AG09319 (cell line): ENCODE measurements around the gene CFP.
A peak's percentile ranks its signal among the peaks of the same experiment; 100 is the strongest.

ENCODE experiments used
- DNase-seq: peaks from one replicate; pipeline ENCODE4 v3.0.0-alpha.2; 2010; ENCODE audit warnings: low read depth; ENCODE audit errors: extremely low read depth
- TF ChIP-seq, protein P1 (sequence below): IDR thresholded peaks from 2 replicates; pipeline ENCODE4 v1.5.1; 2011; ENCODE audit warnings: low read depth, mild to moderate bottlenecking, inconsistent platforms, low read length, moderate library complexity

CFP gene

DNA sequence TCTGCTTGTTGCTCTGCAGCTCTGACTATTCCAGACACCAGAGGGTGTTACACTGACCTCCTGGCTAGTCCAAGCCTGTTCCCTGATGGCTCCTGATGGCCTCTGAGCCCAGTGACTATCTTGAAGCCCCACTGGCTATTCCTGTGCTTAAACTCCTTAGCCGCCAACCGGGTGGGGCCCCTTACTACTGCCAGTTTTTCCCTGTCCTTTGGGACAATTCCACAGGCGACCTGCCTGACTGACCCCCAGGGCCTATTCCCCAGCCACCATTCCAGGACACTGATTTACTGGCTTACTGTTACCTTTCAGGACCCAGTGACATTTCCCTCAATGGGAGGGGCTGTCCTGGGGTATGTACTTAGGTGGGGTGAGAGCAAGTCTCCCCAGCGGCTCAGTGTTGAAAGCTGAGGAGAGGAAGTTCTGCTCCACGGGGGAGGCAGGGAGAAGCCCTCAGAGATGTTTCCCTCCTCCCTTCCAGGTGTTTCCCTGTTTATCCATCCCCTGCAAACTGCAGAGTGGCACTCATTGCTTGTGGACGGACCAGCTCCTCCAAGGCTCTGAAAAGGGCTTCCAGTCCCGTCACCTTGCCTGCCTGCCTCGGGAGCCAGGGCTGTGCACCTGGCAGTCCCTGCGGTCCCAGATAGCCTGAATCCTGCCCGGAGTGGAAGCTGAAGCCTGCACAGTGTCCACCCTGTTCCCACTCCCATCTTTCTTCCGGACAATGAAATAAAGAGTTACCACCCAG, 43.5 kb downstream of the CFP start:
- no peak for DNase-seq
- TF ChIP-seq, protein P1, sequence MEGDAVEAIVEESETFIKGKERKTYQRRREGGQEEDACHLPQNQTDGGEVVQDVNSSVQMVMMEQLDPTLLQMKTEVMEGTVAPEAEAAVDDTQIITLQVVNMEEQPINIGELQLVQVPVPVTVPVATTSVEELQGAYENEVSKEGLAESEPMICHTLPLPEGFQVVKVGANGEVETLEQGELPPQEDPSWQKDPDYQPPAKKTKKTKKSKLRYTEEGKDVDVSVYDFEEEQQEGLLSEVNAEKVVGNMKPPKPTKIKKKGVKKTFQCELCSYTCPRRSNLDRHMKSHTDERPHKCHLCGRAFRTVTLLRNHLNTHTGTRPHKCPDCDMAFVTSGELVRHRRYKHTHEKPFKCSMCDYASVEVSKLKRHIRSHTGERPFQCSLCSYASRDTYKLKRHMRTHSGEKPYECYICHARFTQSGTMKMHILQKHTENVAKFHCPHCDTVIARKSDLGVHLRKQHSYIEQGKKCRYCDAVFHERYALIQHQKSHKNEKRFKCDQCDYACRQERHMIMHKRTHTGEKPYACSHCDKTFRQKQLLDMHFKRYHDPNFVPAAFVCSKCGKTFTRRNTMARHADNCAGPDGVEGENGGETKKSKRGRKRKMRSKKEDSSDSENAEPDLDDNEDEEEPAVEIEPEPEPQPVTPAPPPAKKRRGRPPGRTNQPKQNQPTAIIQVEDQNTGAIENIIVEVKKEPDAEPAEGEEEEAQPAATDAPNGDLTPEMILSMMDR = no peak

DNA sequence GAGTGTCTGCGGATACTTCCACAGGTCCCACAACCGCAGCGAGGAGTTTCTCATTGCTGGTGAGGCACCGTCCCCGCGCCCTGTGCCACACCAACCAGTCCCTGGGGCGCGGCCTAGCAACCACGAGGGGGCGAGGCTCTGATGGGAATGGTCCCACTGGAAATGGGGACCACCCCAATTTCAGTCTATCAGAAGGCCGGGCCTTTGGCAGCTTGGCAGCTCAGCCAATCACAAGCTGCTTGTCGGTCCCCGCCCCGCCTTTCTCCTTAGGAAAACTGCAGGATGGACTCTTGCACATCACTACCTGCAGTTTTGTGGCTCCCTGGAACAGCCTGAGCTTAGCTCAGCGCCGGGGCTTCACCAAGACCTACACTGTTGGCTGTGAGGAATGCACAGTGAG, 44.5 kb downstream of the CFP start:
- no peak for DNase-seq
- TF ChIP-seq, protein P1 = no peak

DNA sequence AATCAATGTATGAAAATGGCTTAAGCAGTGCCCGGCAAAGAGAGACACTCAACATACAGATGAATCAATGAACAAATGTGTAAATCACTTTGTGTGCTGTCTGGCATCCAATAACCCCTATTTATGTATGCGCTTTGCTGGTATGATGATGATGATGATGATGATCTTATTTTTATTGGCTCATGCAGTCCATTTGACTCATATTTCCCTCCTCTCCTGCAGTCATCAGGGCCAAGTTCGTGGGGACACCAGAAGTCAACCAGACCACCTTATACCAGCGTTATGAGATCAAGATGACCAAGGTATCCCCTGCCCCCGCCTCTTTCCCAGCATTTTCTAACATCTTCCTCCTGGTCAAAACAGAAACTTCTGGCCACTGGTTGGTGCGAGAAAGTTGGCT, 45.0 kb downstream of the CFP start:
- TF ChIP-seq, protein P1 = no peak
- DNase-seq = no peak

DNA sequence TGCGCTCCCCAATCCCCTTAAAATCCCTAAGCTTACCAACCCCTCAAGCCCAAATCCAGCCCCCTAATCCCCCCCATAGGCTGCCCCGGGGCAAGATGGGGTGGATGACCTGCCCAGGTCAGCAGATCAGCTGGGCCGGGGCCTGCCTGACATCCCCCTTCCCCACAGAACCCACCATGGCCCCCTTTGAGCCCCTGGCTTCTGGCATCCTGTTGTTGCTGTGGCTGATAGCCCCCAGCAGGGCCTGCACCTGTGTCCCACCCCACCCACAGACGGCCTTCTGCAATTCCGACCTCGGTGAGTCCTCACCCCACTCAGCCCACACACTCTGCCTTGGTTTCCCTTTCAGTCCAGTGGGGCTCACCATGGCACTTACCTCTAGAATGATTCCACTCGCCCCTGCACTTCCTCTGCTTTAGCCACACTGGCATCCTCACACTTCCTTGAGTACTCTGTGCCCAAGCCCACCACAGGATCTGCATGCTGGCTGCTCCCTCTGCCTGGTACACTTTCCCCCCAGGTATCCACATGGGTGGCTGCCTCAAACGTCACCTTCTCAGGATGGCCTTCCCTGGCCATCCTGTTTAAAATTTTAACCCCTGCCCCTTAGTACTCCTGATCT, 46.4 kb downstream of the CFP start:
- TF ChIP-seq, protein P1 = no peak
- no peak for DNase-seq

DNA sequence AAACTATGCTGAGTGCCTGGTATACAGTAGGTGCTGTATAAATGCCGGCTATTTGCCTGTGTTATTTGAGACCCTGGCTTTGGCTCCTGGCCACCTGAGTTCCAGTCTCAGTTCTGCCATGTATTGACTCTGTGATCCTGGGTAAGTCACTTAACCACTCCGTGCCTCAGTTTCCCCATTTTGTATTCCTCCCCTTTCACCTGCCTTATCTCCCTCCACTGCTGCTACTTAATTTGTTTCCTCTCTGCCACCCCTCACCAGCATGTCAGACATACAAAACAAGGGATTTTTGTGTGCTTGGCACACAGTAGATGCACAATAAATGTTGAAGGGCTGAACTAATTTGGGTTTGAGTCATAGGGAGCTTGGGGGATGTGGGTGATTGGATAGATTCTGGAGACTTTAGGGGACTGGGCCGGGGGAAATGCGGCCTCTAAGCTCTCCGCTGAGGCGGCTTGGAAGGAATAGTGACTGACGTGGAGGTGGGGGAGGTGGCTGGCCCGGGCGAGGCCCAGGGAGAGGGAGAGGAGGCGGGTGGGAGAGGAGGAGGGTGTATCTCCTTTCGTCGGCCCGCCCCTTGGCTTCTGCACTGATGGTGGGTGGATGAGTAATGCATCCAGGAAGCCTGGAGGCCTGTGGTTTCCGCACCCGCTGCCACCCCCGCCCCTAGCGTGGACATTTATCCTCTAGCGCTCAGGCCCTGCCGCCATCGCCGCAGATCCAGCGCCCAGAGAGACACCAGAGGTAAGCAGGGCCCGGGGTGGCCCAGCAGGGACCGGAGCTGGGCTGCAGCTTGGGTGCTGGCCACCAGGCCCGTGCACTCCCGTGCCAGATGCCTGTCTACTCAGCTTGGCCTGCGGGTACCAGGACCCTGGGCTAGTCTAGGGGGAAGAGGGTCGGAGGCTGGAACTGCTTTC, 47.7 kb downstream of the CFP start, which contains the start of gene TIMP1:
TSS of gene TIMP1 (plus strand) at position 706 of the 917 bp plus-strand sequence. CDS start 980 bp downstream, outside the sequence.
- TF ChIP-seq, protein P1 = no peak
- peak; percentile 78 for DNase-seq

DNA sequence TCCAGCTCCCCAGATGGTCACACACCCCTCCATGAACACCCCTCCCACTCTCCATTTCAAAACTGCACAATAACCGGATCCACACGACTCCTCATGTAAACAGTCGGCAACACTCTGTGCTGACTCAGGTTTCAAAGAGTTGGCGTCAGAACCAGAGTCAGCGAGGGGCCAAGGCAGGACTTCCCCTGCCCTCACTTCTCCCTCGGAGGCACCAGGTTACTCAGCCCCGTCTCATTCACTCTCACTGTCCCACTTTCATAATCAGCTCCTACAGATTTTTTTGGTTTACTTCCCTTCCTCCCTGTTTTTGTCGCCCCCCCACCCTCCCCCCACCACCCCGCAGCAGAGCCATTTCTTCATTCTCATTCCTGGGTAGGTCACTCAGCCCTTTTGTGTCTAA, 50.2 kb downstream of the CFP start:
- no peak for DNase-seq
- TF ChIP-seq, protein P1 = no peak
